ENCODE data around the gene KIDINS220. TPM values are rescaled to one million over a fixed set of nuclear protein-coding genes. Genes with fewer than 3 reads are reported as not detected.

KIDINS220 gene
- total and polyA plus RNA-seq, 2 of the 13 experiments (the other 11 are each of a cell fraction or from before 2014, with no cell fraction given), result 25.2 to 32.3 TPM

GRCh38 chr2:8693157-8693821, 144.1 kb downstream of the KIDINS220 start (continued):
- no peak for TF ChIP-seq ZBTB44 (CRISPR knock-in tag; IDR thresholded peaks at IDR 0.05)
- TF ChIP-seq AHDC1 (CRISPR knock-in tag; IDR thresholded peaks at IDR 0.05; ENCODE audit: borderline replicate concordance), result 0 out of 2 replicates have a peak, but pooled peaks have one; percentile 34
- TF ChIP-seq ZNF768 (CRISPR knock-in tag; IDR thresholded peaks at IDR 0.05), result peak; percentile 60; the same call in 1 of the 2 replicates
- peak; percentile 49; the same call in 1 of the 2 replicates for TF ChIP-seq TFDP2 (CRISPR knock-in tag; IDR thresholded peaks at IDR 0.05)
- TF ChIP-seq ZSCAN31 (CRISPR knock-in tag; IDR thresholded peaks at IDR 0.05; ENCODE audit: low read depth), result peak; percentile 65; the same call in 1 of the 2 replicates
- peak; percentile 27; the same call in 1 of the 2 replicates for TF ChIP-seq ATF2 (CRISPR knock-in tag; IDR thresholded peaks at IDR 0.05)
- no peak for TF ChIP-seq LCORL (IDR thresholded peaks at IDR 0.05)
- peak; percentile 73 for TF ChIP-seq LCORL (CRISPR knock-in tag; IDR thresholded peaks at IDR 0.05)
- peak; percentile 24; the same call in 1 of the 2 replicates for TF ChIP-seq ZNF691 (CRISPR knock-in tag; IDR thresholded peaks at IDR 0.05; ENCODE audit: borderline replicate concordance, low read depth)
- no peak for TF ChIP-seq ZNF468 (CRISPR knock-in tag; IDR thresholded peaks at IDR 0.05)
- 0 out of 2 replicates have a peak, but pooled peaks have one; percentile 67 for TF ChIP-seq ZNF780A (CRISPR knock-in tag; IDR thresholded peaks at IDR 0.05)
- TF ChIP-seq ZNF232 (CRISPR knock-in tag; IDR thresholded peaks at IDR 0.05; ENCODE audit: borderline replicate concordance), result no peak; the same call in 1 of the 2 replicates

All from HepG2 (cell line).